AG04449 (cell line): ENCODE data around the gene KIAA1586.
"Not testable (repeated sequence)": the region's sequence is repeated elsewhere in the genome, so short reads cannot be mapped to it uniquely, and the experiment has no call there.

ENCODE experiments used
- CTCF ChIA-PET: fragments of 350-600 bp; formaldehyde crosslinking; extraction: SDS; loops from one replicate; lab custom pipeline; 2021; ENCODE audit warnings: antibody characterized with exemption; lab: Yijun Ruan, JAX
- POLR2A ChIA-PET: fragments of 400-600, 350-600 bp; formaldehyde crosslinking; extraction: SDS; loops from one replicate; lab custom pipeline; 2020; ENCODE audit warnings: antibody characterized with exemption, inconsistent platforms; lab: Yijun Ruan, JAX
- DNase-seq: peaks from one replicate; pipeline ENCODE4 v3.0.0-alpha.2; 2010; ENCODE audit warnings: low read depth, low spot score
- H3K4me3 ChIP-seq: 2 replicates; pipeline ENCODE4 v1.5.1; 2011; ENCODE audit warnings: low read depth, mild to moderate bottlenecking, control low read depth, low read length
- TF ChIP-seq, protein P1 (sequence below): IDR thresholded peaks from one replicate; pipeline ENCODE4 v1.5.1; 2011; ENCODE audit warnings: mild to moderate bottlenecking, moderate library complexity, low read length, control low read depth, inconsistent platforms; ENCODE audit not compliant: insufficient read depth; ENCODE audit errors: missing control alignments

KIAA1586 gene, protein sequence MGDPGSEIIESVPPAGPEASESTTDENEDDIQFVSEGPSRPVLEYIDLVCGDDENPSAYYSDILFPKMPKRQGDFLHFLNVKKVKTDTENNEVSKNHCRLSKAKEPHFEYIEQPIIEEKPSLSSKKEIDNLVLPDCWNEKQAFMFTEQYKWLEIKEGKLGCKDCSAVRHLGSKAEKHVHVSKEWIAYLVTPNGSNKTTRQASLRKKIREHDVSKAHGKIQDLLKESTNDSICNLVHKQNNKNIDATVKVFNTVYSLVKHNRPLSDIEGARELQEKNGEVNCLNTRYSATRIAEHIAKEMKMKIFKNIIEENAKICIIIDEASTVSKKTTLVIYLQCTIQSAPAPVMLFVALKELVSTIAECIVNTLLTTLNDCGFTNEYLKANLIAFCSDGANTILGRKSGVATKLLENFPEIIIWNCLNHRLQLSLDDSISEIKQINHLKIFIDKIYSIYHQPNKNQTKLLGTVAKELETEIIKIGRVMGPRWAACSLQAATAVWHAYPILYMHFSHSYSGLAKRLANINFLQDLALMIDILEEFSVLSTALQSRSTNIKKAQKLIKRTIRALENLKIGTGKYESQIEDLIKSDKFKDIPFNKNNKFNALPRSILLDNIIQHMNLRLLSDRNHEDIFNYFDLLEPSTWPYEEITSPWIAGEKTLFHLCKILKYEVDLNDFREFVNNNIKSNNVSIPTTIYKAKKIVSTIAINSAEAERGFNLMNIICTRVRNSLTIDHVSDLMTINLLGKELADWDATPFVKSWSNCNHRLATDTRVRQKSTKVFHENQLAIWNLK

DNA sequence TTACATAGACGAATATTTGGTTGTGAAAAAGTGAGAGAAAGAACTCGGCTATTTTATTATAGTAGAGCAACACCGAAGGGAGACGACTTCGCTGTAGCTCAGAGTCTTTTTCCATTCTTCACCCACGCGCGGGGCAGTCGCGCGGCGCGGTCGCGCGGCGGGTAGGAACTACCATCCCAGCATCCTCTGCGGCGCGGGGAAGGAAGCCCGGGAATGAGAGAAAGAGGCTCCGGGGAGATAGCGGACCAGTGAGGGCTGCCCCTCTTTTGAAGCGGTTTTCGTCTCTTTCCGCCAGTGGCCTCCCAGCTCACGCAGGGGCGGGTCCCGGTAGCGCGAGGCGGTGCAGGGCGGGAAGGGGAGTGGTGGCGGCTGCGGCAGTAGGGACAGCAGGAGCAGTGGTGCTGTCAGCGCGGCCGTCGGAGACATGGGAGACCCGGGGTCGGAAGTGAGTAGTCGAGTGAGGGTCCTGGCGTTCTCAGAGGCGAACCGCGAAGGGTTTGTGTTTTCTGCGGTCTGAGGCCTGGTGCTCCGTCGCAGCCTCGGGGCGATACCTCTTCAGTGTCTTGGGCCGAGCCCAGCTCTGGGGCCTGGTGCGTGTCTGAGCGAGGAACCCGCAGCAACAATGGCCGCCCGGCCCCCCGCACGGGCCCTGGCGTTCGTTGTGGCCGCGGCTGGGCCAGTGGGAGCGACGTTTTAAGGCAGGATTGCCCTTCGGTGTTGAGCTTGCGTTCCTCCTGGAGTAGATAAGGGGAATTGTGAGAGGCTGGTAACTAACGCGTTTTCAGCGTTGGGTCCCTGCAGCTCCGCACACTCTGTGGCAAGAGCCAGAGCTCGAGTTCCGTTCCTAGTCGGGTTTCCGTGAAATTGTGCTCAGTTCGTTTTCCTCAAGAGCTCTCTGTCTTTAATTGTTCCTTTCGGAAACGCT is at the start of gene KIAA1586:
KIAA1586 (plus strand) TSS at position 362 of the 925 bp plus-strand sequence; CDS start at position 425, 63 bp downstream.
- peak within 1 kb of the TSS; percentile 64 for H3K4me3 ChIP-seq
- ChIA-PET POLR2A (interaction anchor here (0.8 kb wide), 1 partner anchor 267 kb away, joined by 3 read pairs; no protein-coding TSS in a partner anchor), CTCF (interaction anchor here (1.4 to 2.4 kb wide), 3 partner anchors 26 to 270 kb away, joined by 3 to 11 read pairs (median 9); no protein-coding TSS in a partner anchor)
- peak; percentile 31 for DNase-seq

DNA sequence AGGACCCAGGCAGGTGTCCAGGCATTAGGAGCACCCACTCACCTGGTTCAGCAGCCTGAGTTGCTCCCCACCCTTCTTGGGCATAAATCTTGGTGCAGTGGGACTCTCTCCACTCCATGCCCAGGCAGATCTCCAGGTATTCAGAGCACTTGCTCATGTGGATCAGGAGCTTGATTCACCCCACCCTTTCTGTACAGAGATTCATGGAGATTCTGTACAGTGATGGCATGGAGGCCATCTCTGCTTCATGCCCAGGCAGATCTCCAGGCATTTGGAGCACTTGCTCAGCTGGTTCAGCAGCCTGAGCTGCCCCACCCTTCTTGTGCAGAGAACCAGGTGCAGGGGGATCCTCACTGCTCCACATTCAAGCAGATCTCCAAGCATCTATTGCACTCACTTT is 47.4 kb upstream of the KIAA1586 start:
- no peak overlapping the region for H3K4me3 ChIP-seq
- CTCF ChIA-PET = interaction anchor here (1.6 kb wide), 1 partner anchor 44 kb away, joined by 5 read pairs; the partner anchor contains the start of gene BEND6
- no peak for DNase-seq
- TF ChIP-seq, protein P1, sequence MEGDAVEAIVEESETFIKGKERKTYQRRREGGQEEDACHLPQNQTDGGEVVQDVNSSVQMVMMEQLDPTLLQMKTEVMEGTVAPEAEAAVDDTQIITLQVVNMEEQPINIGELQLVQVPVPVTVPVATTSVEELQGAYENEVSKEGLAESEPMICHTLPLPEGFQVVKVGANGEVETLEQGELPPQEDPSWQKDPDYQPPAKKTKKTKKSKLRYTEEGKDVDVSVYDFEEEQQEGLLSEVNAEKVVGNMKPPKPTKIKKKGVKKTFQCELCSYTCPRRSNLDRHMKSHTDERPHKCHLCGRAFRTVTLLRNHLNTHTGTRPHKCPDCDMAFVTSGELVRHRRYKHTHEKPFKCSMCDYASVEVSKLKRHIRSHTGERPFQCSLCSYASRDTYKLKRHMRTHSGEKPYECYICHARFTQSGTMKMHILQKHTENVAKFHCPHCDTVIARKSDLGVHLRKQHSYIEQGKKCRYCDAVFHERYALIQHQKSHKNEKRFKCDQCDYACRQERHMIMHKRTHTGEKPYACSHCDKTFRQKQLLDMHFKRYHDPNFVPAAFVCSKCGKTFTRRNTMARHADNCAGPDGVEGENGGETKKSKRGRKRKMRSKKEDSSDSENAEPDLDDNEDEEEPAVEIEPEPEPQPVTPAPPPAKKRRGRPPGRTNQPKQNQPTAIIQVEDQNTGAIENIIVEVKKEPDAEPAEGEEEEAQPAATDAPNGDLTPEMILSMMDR = no peak
- POLR2A ChIA-PET = no interaction called here

DNA sequence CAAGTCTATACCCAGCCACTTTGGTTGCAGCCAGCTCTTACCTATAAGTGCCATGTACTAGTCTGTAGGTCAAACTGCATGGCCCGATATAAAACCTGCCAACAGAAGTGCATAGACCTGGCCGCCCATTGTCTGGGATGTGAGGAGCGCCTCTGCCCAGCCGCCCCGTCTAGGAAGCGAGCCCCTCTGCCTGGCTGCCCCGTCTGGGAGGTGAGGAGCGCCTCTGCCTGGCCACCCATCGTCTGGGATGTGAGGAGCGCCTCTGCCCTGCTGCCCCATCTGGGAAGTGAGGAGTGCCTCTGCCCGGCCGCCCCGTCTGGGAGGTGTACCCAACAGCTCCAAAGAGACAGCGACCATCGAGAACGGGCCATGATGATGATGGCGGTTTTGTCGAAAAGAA is 46.7 kb upstream of the KIAA1586 start:
- CTCF ChIA-PET, H3K4me3 ChIP-seq, DNase-seq, POLR2A ChIA-PET: not testable (repeated sequence)

DNA sequence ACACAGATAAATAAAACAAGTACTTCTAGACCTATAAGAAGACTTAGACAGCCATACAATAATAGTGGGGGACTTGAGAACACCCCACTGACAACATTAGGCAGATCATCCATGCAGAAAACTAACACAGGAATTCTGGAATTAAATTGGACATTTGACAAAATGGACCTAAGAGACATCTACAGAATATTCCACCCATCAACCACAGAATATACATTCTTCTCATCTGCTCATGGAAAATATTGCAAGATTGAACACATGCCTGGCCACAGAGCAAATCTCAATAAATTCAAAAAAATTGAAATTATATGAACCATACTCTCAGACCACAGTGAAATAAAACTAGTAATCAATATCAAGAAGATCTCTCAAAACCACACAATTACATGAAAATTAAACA is 44.3 kb upstream of the KIAA1586 start:
- DNase-seq = no peak
- ChIA-PET CTCF (no interaction called here), POLR2A (no interaction called here)
- TF ChIP-seq, protein P1 = no peak
- no peak overlapping the region for H3K4me3 ChIP-seq

DNA sequence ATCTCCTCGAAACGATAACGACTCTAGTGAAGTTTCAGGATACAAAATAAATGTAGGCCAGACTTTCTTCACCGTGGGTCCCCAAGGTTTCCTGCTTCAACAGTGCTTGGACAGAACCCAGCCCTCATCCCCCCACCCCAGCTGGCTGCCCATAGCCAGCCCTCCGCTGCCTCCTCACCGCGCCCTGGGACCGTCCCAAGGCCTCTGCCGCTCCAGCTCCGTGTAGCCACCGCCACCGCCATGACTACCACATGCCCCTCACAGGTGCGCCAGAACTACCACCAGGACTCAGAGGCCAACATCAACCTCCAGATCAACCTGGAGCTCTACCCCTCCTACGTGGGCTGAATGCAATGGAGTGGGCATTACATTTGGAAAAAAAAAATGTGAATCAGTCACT is 42.2 kb upstream of the KIAA1586 start:
- DNase-seq = no peak
- H3K4me3 ChIP-seq = no peak overlapping the region
- ChIA-PET CTCF (interaction anchor here (0.7 to 2.6 kb wide), 4 partner anchors 9 to 63 kb away, joined by 3 to 14 read pairs (median 4); no protein-coding TSS in a partner anchor), POLR2A (no interaction called here)
- TF ChIP-seq, protein P1 = no peak

DNA sequence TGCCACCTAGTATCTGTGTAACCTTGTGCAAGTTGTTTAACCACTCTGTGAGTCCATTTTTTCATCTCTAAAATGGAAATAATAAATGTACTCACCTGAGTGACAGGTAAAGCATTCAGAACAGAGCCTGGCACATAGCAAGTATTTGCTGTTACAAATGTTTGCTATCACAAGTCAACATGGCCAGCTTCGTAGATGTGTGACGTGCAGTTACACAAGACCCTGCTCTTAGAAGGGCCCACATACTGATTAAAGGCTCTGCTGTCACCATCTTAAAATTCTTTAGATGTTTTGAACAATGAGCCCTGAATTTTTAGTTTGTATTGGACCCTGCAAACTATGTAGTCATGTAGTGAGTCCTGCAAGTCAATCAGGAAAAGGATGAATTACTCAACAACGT is 40.4 kb upstream of the KIAA1586 start:
- ChIA-PET CTCF (no interaction called here), POLR2A (no interaction called here)
- TF ChIP-seq, protein P1 = no peak
- no peak overlapping the region for H3K4me3 ChIP-seq
- no peak for DNase-seq

DNA sequence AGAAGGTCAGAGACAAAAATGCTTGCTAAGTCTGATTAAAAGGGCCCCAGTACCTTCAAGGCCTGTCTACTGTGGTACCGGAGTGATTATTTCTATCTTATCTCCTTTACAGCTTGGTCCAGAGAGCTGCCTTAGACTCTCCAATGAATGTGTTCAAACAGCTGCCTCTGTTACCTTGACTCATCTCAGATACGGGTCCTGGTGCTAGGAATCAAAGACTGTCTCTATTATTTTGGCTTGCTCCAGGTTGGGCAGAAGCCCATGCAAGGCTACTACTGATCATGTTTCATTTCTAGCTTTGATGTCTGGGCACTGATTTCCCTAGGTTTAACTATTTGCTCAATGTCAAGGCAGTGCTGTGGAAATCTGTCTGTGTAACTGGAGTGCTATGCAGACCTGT is 38.4 kb upstream of the KIAA1586 start:
- DNase-seq, POLR2A ChIA-PET: not testable (repeated sequence)
- CTCF ChIA-PET = interaction anchor here (5.7 kb wide), 1 partner anchor 11 kb away, joined by 34 read pairs; no protein-coding TSS in a partner anchor

More for the DNA sequence above, 38.4 kb upstream of the KIAA1586 start:
- not testable (repeated sequence) for H3K4me3 ChIP-seq
